OCI-LY7 (cell line): Measurements from ENCODE around the gene CDK2AP2. TPM values are rescaled to one million over a fixed set of nuclear protein-coding genes. Genes with fewer than 3 reads are reported as not detected.

Experiments
- BruUV-seq: library from RNA; stranded (reverse); fragments of 400-500 nt; replicated peaks from 2 replicates; lab custom pipeline; 2021; lab: Mats Ljungman, UMichigan
- CTCF ChIA-PET: fragments of 300-600 bp; sonication (Branson Sonifier 250); formaldehyde crosslinking; loops from one replicate; lab custom pipeline; 2022; ENCODE audit warnings: antibody characterized with exemption; ENCODE audit not compliant: unreplicated experiment; lab: Charles Lee
- POLR2A ChIA-PET: fragments of 300-600 bp; sonication (Branson Sonifier 250); formaldehyde crosslinking; loops from one replicate; lab custom pipeline; 2022; ENCODE audit warnings: antibody characterized with exemption; lab: Charles Lee
- DNase-seq: peaks from one replicate; pipeline ENCODE4 v3.0.0-alpha.2; 2015; ENCODE audit warnings: low spot score
- H2AFZ ChIP-seq: fragments of 200-600 bp; sonication (generic), shearing (Covaris generic); 2 replicates; pipeline ENCODE4 v1.6.1; 2014; ENCODE audit warnings: mild to moderate bottlenecking, antibody characterized with exemption, low read length, moderate library complexity
- H3K27ac ChIP-seq: fragments of 200-600 bp; sonication (generic); 2 replicates; pipeline ENCODE4 v1.5.1; 2014; ENCODE audit warnings: mixed run types, low read depth, mild to moderate bottlenecking, moderate library complexity, low read length, inconsistent platforms; ENCODE audit not compliant: poor library complexity, severe bottlenecking
- H3K36me3 ChIP-seq: fragments of 200-600 bp; sonication (generic); 2 replicates; pipeline ENCODE4 v1.6.1; 2014; ENCODE audit warnings: mild to moderate bottlenecking, antibody characterized with exemption, low read length, moderate library complexity, mixed read lengths; ENCODE audit not compliant: insufficient read depth
- H3K4me1 ChIP-seq: fragments of 200-600 bp; sonication (generic); 2 replicates; pipeline ENCODE4 v1.5.1; 2014; ENCODE audit warnings: mild to moderate bottlenecking, low read length; ENCODE audit not compliant: insufficient read depth, poor library complexity, severe bottlenecking
- H3K4me2 ChIP-seq: fragments of 200-600 bp; sonication (generic); 2 replicates; pipeline ENCODE4 v1.6.1; 2014; ENCODE audit warnings: mild to moderate bottlenecking, low read length
- H3K4me3 ChIP-seq: fragments of 200-600 bp; sonication (generic); 2 replicates; pipeline ENCODE4 v1.5.1; 2014; ENCODE audit warnings: mild to moderate bottlenecking, low read depth, low read length; ENCODE audit not compliant: poor library complexity, severe bottlenecking
- H3K79me2 ChIP-seq: fragments of 200-600 bp; sonication (generic); 2 replicates; pipeline ENCODE4 v1.6.1; 2016; ENCODE audit warnings: low read depth, mild to moderate bottlenecking, low read length, moderate library complexity, mixed read lengths; ENCODE audit not compliant: insufficient read depth
- H3K9me2 ChIP-seq: fragments of 200-600 bp; sonication (generic); 2 replicates; pipeline ENCODE4 v1.6.1; 2016; ENCODE audit warnings: mild to moderate bottlenecking, low read length, mixed read lengths; ENCODE audit not compliant: insufficient read depth
- H3K9me3 ChIP-seq: fragments of 200-600 bp; sonication (generic); 2 replicates; pipeline ENCODE4 v1.6.1; 2014; ENCODE audit warnings: mild to moderate bottlenecking, mixed run types, low read length, mixed read lengths
- H4K20me1 ChIP-seq: fragments of 200-600 bp; sonication (generic); 2 replicates; pipeline ENCODE4 v1.6.1; 2014; ENCODE audit warnings: mild to moderate bottlenecking, antibody characterized with exemption, low read length, moderate library complexity, mixed read lengths; ENCODE audit not compliant: insufficient read depth
- CTCF ChIP-seq: fragments of 200-600 bp; sonication (generic); conservative IDR thresholded peaks from 2 replicates; pipeline ENCODE4 v1.5.1; 2014; ENCODE audit warnings: mild to moderate bottlenecking, antibody characterized with exemption, low read length, moderate library complexity, mixed read lengths
- EZH2phosphoT487 ChIP-seq: fragments of 200-600 bp; sonication (generic); IDR thresholded peaks from 2 replicates; pipeline ENCODE4 v1.6.1; 2018; ENCODE audit warnings: low read depth, borderline replicate concordance, mild to moderate bottlenecking, mixed run types, antibody characterized with exemption, low read length, moderate library complexity, mixed read lengths
- intact Hi-C: fragments of 100-400 bp; cut with micrococcal nuclease; formaldehyde crosslinking; loops from one replicate; pipeline ENCODE4 v1.10.0; 2022; ENCODE audit not compliant: unreplicated experiment
- total RNA-seq, 2 experiments: library from RNA; depleted of rRNA in 1 of 2; stranded (reverse); fragments of >200 nt in 1 of 2; shearing (Covaris generic) in 1 of 2; gene quantifications; 2 replicates each; pipeline ENCODE4 v1.2.3, GENCODE V29; 2014 to 2022

CDK2AP2 gene
- total RNA-seq, 2 experiments from 2014 or later, result 71.5 to 90.2 TPM

GRCh38 chr11:67495234-67496005 is 12.5 kb downstream of the CDK2AP2 start:
- no TSS peak for BruUV-seq
- H4K20me1 ChIP-seq, result no peaks in the 10 kb centered on the region
- H3K27ac ChIP-seq, result no peak overlapping the region
- no peaks in the 10 kb centered on the region for H3K9me2 ChIP-seq
- CTCF ChIA-PET, result no interaction called here
- no peak overlapping the region for H3K4me2 ChIP-seq
- H3K79me2 ChIP-seq, result no peaks in the 10 kb centered on the region
- TF ChIP-seq EZH2phosphoT487, result no peak
- H2AFZ ChIP-seq, result no peak overlapping the region
- H3K4me3 ChIP-seq, result no peak overlapping the region
- intact Hi-C loops, result no loop called here
- no peaks in the 10 kb centered on the region for H3K4me1 ChIP-seq
- H3K9me3 ChIP-seq, result no peaks in the 10 kb centered on the region
- POLR2A ChIA-PET, result no interaction called here
- no peak for DNase-seq
- H3K36me3 ChIP-seq, result peaks cover 35% of the 10 kb centered on the region; the same call in 1 of the 2 replicates

- Histone ChIP-seq H3K4me2 (no peak overlapping the region), H3K36me3 (peaks cover 43% of the 10 kb centered on the region; the same call in 1 of the 2 replicates), H3K9me2 (no peaks in the 10 kb centered on the region), H3K4me3 (no peak overlapping the region), H3K27ac (no peak overlapping the region), H3K9me3 (no peaks in the 10 kb centered on the region), H3K79me2 (no peaks in the 10 kb centered on the region), H2AFZ (no peak overlapping the region), H3K4me1 (no peaks in the 10 kb centered on the region), H4K20me1 (no peaks in the 10 kb centered on the region)
- no TSS peak for BruUV-seq
- TF ChIP-seq EZH2phosphoT487 (no peak), CTCF (no peak)
- ChIA-PET CTCF (no interaction called here), POLR2A (no interaction called here)
- DNase-seq, result no peak
- intact Hi-C loops, result no loop called here
Observed at GRCh38 chr11:67494371-67495233, 13.4 kb downstream of the CDK2AP2 start.

DNA sequence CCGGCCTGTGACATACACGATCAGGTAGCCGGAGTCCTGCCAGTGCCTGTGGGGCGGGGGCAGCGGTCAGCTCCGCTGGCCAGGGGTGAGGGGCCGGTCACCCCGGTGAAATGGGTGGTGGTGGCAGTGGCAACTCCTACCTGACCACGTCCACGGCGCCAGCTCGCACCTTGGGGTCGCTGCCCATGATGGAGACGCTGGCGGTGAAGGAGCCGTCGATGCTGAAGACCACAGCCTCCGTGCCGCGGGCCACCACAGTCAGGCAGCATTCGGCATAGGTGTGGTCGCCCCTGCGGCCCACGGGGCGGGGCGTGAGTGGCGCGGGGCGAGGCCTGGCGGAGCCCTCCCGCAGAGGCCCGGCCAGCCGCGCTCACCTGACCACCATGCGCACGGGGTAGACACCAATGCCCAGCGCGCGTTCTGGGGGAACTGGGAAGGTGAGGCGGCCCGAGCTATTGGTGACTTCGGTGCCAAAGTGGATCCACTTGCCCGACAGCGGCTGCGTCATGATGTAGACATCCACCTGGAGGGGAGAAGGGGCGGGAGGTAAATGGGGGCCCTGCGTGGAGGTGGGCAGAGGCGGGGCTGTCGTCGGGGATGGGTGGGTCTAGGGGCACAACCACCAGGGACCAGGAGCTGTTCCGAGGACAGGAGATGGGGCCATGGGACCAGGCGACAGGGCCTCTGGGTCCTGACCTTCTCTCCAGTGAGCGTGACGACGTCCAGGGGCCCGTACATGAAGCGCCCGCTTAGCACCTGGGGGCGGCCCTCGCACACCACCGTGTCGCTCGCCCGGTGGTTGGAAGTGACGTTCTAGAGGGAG is 14.2 kb downstream of the CDK2AP2 start:
- peaks cover 51% of the 10 kb centered on the region; the same call in 1 of the 2 replicates for H3K36me3 ChIP-seq
- H3K9me3 ChIP-seq, result no peaks in the 10 kb centered on the region
- intact Hi-C loops, result no loop called here
- no peak for TF ChIP-seq CTCF
- TF ChIP-seq EZH2phosphoT487, result no peak
- H4K20me1 ChIP-seq, result no peaks in the 10 kb centered on the region
- H2AFZ ChIP-seq, result no peak overlapping the region
- H3K4me2 ChIP-seq, result no peak overlapping the region
- H3K4me1 ChIP-seq, result no peaks in the 10 kb centered on the region
- BruUV-seq, result no TSS peak
- H3K27ac ChIP-seq, result no peak overlapping the region
- ChIA-PET POLR2A (no interaction called here), CTCF (no interaction called here)
- H3K79me2 ChIP-seq, result no peaks in the 10 kb centered on the region
- H3K4me3 ChIP-seq, result no peak overlapping the region
- DNase-seq, result no peak
- H3K9me2 ChIP-seq, result no peaks in the 10 kb centered on the region
